Measurements from ENCODE around the gene CCDC88A.
A peak's percentile ranks its signal among the peaks of the same experiment; 100 is the strongest.
"Not testable (repeated sequence)": the region's sequence is repeated elsewhere in the genome, so short reads cannot be mapped to it uniquely, and the experiment has no call there.

CCDC88A gene

DNA sequence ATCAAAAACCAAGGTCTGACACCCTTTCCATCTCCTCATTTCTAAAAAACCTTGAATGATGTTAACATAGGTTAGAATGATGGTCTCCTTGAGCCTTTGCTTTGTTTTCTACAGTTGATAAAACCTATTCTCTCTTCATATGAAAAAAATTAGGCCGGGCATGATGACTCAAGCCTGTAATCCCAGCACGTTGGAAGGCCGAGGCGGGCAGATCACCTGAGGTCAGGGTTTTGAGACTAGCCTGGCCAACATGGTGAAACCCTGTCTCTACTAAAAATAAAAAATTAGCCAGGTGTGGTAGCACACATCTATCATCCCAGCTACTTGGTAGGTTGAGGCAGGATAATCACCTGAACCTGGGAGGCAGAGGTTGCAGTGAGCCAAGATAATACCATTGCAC is 49.4 kb downstream of the CCDC88A start:
- no peak for DNase-seq

GRCh38 chr2:55365303-55365702 is 54.4 kb downstream of the CCDC88A start:
- DNase-seq, result no peak

DNA sequence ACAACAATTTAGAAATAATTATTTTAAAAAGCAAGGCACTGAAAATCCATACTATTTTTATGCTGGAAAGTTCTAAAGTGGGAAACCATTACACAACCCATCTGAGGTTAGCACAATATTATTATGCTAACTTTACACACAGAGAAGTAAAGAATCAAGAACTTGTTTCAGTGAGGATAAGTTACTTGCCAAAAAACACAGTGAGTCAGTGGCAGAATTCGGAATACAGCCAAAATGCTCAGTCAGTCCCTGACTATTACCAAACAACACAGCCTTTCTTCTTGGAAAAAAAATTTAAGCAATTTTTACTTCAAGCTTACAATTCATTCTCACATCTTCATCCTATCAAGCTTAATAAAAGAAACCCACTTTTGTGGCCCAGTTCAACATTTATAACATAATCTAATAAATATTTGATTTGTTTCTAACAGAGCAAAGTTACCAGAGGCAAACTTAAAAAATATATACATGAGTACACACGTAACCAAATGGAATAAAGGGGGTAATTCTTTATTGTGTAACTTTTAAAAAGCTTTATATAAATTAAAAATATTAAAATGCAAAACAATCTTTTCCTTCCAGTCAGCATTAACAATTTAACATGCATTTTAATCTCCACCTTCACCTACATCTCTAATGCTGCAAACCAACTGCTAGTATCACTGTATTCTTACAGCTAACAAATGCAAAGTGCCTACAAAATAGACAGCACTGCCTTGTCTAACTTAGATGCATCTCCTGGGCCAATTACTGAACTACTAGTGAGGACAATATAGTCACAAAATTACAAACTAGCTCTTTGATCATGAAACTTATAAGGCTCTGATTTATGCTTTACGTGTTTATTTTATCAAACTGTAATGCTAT is 55.2 kb downstream of the CCDC88A start:
- DNase-seq, result no peak

- no peak for DNase-seq
These were observed 56.0 kb downstream of the CCDC88A start for GRCh38 chr2:55363636-55364035.

- no peak for DNase-seq
These were observed 58.0 kb downstream of the CCDC88A start for GRCh38 chr2:55361465-55362189.

DNA sequence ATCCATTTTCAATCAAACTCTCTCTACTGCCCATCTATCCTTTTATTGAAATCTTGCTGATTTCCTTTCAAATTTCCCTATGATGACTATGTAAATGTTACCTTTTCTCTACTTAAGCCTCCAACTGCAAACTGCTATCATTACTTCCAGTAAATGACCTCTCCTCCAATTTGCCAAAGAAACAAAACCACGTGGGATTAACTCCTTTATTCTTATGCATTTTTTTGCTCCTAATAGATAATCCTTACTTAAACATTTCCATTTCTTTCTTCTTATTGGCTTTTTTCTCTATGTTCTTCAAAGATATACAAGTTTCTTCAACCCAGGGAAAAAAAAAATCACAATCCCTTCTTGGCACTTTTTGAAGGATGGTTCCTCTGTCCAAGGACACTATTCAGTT is 61.2 kb downstream of the CCDC88A start:
- DNase-seq, result no peak

DNA sequence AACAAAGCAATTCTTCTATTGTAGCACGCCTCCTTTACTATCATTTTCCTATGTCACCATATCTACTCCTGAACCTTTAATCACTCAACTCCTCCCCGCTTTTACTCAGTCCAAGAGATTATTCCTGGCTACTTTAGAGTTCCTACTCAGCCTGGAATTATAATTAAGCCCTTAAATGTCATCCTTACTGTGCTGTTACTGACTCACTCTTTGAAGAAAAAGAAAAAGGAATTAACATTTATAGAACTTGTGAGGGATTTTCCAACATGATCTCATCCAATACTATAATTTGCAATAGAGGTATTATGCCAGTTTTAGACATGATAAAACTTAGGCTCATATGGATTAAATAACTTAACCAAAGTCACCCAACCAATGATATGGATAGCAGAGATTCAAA is 61.7 kb downstream of the CCDC88A start:
- no peak for DNase-seq

- DNase-seq, result no peak
These were observed 62.5 kb downstream of the CCDC88A start for GRCh38 chr2:55357164-55357563.

DNA sequence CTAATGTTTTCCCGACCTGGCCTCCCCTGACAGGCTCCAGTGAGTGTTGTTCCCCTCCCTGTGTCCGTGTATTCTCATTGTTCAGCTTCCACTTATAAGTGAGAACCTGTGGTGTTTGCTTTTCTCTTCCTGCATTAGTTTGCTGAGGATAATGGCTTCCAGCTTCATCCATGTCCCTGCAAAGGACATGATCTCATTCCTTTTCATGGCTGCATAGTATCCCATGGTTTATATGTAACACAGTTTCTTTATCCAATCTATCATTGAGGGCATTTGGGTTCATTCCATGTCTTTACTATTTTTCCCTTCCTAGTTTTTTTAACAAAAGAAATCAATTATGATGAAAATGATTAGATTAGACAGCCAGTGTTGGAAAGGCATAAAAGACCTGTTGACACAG is 63.5 kb downstream of the CCDC88A start:
- DNase-seq, result not testable (repeated sequence)

DNA sequence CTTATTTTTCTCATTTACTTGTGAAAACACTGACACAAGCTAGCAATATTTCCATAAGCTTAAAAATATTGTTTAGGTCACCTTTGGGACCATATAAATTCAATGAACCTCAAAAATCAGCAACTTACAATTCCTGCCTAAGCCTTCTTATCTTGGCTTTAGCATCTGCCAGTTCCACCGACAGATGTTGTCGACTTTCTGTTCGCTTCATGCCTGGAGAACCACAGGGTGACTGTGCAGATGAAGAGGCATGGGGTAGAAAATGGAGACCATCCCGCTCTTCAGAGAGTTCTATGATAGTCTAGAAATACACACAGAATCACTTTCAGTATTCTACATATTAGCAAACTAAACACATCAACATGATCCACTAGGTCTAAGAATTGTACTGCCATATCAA is 64.2 kb downstream of the CCDC88A start:
- DNase-seq, result no peak

DNA sequence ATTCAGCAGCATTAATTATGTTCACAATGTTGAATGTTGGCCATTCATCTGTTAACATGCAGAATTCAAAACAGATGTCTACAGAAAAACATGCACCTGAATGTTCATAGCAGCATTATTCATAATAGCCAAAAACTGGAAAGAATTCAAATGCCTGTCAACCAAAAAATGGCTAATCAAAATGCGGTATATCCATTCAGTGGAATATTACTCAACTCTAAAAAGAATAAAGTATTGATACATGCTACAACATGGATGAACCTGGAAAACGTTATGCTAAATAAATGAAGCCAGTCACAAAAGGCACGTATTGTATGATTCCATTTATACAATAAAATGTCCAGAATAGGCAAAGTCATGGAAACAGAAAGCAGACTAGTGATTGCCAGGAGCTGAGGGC is 68.0 kb downstream of the CCDC88A start:
- DNase-seq, result no peak

- no peak for DNase-seq
These were observed 74.6 kb downstream of the CCDC88A start for GRCh38 chr2:55345064-55345463.

GRCh38 chr2:55338268-55338667 is 81.4 kb downstream of the CCDC88A start:
- DNase-seq, result no peak

- no peak for DNase-seq
These were observed 84.9 kb downstream of the CCDC88A start for GRCh38 chr2:55334728-55335127.

DNA sequence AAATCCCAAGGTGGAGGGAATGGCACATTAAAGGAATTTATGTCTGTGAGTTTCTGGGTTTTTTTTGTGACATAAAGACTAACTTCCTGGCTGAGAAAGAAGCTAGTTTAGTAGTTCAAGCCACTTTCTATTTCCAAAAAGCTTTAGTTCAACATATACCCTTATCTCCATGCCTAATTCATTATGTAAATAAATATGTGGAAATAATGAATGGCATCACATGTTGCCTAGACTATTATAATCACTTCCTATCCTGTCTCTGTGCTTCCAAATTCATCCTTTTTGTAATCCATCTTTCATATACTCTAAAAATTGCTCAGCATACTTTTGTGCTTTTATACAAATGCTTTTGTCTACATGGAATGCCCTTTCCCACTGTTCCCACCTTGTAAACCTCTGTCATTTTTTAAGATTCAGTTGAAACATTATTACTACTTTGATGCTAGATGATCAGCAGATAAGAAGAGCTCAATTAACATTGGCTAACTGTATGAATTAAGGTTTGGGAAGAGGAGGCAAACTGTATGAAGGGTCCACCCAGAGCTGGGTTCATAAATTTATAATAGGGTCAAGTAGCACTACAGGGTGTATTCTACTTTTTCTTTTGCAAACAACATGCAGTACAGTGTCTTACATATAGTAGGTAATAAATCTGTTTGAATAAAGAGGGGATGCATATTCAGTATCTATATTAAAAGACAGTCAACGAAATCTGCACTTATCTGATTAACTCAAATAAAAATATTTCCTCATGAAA is 88.9 kb downstream of the CCDC88A start:
- no peak for DNase-seq

GRCh38 chr2:55327470-55328230 is 92.0 kb downstream of the CCDC88A start:
- DNase-seq, result no peak

GRCh38 chr2:55314985-55315384 is 104.7 kb downstream of the CCDC88A start:
- no peak for DNase-seq

DNA sequence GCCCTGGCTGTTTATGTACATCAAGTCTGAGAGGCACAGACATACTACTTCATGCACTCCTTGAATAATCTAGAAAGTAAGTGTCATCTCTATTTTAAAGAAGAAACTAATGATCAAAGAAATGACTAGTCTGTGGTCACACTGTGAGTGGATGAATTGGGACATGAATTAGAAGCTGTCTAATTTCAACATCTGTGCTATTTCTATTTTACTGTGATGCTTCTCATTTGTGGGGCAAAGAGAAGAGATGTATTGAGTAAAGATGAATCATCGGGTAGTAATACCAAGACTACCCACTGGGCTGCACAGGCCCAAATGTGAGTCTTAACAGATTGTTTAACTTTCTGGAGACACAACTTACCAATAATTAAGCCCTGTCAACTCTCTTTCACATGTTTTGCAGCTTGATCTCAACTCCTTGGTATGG is 108.2 kb downstream of the CCDC88A start:
- no peak for DNase-seq

GRCh38 chr2:55309446-55309845 is 110.2 kb downstream of the CCDC88A start:
- DNase-seq, result no peak

DNA sequence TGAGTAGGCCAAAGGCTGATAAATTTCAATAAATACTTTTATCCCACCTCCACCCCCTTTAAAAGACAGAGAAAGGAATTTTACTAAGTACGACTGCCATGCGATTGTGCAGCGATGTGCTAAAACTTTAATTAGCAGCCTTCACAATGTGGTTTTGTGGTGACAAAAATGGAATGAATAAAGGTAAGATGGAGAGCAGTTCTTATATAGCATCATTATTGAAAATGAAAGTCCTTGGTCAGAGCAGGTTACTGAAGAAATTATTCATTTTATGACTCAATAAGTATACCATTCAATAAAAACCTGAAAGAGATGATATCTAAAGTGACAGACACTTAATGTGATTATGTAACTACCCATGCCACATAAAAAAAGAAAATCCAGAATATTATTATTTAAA is 117.4 kb downstream of the CCDC88A start:
- DNase-seq, result peak; percentile 7

DNA sequence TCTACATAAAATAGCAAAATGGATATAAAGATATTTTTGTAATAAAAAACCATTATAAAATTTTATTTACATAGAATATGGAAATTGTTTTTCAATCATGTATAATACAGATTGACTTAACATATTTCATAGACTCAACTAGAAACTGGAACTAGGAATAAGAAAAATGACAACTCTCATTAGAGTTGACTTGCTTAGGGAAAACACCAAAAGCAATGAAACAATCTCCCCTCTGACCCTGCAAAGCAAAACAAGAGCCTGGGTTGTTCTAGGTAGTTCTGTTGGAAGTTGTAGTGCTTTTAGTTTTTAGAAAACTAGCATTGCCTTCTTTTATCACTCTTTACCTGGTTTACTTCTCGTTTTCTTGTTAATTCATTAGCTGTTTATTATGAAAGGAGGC is 118.4 kb downstream of the CCDC88A start:
- no peak for DNase-seq

- DNase-seq, result no peak
These were observed 123.3 kb downstream of the CCDC88A start for GRCh38 chr2:55296393-55296792.

DNA sequence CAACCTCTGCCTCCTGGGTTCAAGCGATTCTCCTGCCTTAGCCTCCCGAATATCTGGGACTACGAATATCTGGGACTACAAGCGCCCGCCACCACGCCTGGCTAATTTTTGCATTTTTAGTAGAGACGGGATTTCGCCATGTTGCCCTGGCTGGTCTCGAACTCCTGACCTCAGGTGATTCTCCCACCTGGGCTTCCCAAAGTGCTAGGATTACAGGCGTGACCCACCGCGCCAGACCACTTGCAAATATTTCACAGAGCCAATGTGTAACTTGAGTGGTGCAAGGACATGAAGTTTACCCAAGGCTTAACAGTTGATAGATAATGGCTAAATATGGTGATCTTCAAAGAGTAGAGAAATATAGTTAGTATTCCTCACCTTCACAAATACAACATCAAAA is 136.6 kb downstream of the CCDC88A start:
- no peak for DNase-seq
